ENCODE data around the gene SH3BP4. TPM values are rescaled to one million over a fixed set of nuclear protein-coding genes. Genes with fewer than 3 reads are reported as not detected.

Gene SH3BP4
- total RNA-seq, 1 experiment from 2014 or later = 49.1 TPM

DNA sequence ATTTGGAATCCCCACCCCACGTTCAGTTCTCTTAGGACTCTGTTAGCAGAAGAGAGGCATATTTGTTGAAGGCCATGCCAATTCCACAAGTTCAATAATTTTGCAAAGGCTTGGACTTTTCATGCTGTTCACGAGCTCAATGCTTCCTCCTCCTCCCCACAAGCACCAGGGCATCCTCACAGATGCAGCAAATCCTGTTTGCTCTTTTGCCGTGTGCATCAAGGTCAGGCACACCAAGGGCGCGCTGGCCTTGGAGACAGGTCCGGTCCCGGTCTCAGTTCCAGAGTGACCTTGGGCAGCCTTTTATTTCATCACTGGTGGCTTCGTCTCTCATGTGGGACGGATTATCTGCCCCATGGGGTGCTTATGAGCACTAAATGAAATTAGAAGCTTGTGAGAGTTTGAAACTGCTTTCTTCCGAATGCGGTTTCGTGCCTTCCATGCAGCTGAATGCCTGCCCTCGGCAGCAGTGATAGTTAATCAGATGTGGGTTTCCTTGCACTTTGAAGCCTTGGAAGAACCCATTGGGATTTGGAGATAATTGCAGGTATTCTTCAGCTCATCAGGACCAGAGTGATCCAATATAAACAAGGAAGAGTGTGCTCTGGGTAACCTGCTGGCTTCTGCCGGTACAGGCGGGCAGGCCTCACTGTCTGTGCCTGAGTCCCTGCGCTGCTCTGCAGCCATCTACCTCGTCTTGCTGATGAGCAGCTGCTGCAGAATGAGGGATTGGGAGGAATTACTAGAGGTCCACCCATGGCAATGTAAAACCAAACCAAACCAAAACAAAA is 140.8 kb downstream of the SH3BP4 start:
- no peak for DNase-seq (ENCODE audit: low spot score)
- in situ Hi-C loops (cut with HindIII; ENCODE audit: low sequenced_read_pairs) = no loop called here

GRCh38 chr2:235094457-235094856 is 142.6 kb downstream of the SH3BP4 start:
- DNase-seq (ENCODE audit: low spot score) = no peak
- in situ Hi-C loops (cut with HindIII; ENCODE audit: low sequenced_read_pairs) = no loop called here

GRCh38 chr2:235095569-235095968 is 143.8 kb downstream of the SH3BP4 start:
- in situ Hi-C loops (cut with HindIII; ENCODE audit: low sequenced_read_pairs) = no loop called here

DNA sequence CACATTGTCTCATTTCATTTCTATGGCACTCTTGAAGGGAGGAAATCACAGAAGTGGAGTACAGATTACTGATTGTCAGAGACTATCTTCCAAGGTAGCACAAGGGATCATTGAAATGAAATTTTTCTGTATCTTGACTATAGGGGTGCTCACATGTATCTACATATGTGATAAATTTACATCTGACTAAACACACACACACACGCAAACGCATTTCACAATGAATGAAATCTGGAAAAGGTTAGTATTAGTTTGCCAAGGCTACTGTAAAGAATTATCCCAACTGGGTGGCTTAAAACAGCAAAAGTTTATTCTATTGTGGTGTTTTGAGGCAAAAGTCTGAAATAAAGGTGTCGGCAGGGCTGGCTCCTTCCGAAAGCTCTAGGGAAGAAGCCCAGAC is 144.6 kb downstream of the SH3BP4 start:
- in situ Hi-C loops (cut with HindIII; ENCODE audit: low sequenced_read_pairs) = no loop called here
- no peak for DNase-seq (ENCODE audit: low spot score)

More at GRCh38 chr2:235095569-235095968, 143.8 kb downstream of the SH3BP4 start:
- DNase-seq (ENCODE audit: low spot score) = no peak

- in situ Hi-C loops (cut with HindIII; ENCODE audit: low sequenced_read_pairs) = no loop called here
- DNase-seq (ENCODE audit: low spot score) = no peak
Observed at GRCh38 chr2:235097196-235097595, 145.4 kb downstream of the SH3BP4 start.

DNA sequence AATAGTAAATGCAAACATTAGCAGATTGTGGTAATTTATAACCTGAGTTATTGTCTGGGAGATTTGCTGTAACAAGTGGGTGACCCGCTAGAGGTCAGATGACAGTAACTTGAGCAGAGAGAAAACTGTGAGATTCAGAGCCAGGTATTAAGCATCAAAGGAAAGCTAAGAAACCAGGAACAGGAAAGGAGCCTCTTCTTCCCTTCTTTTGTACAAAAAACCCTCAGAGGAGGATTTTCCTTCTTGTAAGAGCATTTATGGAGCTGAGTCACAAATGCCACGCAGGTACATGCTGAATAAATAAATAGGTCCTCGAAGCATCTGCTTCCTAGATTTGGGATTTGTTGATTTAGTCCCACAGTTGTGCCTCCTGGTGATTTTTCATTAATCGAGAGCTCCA is 146.5 kb downstream of the SH3BP4 start:
- no peak for DNase-seq (ENCODE audit: low spot score)
- in situ Hi-C loops (cut with HindIII; ENCODE audit: low sequenced_read_pairs) = no loop called here

DNA sequence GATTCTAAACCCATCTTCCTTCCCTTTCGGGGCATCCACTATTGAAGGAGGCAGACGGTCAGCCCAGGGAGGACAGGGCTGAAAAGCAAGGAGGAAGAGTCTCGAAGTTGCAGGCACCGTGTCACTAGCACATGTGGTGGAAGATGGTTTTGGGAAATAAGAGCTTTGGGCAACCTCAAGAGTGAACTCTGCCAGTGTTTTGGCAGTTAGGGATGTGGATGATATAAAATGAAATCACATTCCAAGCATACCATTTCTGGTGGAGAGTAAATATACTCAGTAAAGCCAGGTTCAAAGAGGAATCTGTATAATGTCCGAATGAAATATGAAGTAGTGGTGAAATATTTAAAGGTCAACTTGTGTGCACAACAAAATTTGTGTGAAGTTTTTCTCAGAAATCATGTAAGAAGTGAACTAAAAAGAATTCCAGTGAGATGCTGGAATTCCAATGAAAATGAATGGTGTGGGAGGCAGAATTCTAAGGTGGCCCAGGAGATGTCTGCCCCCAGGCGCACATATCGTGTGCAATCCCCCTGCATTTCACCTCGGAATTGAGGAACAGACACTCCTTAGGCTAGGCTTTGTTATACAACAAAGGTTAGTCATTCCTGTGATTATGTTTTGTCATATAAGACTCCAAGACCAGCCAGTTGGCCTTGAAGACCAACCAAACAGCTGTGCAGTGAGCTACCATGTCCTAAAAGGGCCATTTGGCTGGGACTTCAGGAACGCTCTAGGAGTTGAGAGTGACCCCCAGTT is 147.1 kb downstream of the SH3BP4 start:
- in situ Hi-C loops (cut with HindIII; ENCODE audit: low sequenced_read_pairs) = no loop called here

DNA sequence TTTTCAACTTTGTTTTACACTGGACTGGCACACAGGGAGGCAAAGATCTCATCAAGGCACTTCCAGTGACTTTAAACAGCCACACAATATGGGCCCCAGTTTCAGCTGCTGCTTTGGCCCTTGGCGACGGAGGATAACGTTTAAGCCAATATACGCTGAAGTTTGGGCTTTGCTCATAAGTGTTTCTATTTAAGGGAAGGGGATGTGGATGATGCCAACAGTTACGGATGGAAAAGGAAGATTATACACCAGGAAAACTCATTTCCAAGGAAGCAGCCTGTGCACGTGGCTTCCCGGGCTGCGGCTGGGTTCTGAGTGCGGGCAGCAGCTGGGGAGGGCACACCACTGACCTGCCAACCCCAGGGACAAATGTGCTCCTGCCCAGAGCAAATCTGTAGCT is 151.1 kb downstream of the SH3BP4 start:
- no peak for DNase-seq (ENCODE audit: low spot score)
- in situ Hi-C loops (cut with HindIII; ENCODE audit: low sequenced_read_pairs) = no loop called here

More for the DNA sequence above, 147.1 kb downstream of the SH3BP4 start:
- no peak for DNase-seq (ENCODE audit: low spot score)

Data from G401 (cell line).